Endothelial cell of coronary artery (primary cell): ENCODE measurements around the gene ZNF618. TPM values are rescaled to one million over a fixed set of nuclear protein-coding genes. Genes with fewer than 3 reads are reported as not detected.

Source experiments
- total RNA-seq: library from RNA; depleted of rRNA; stranded (reverse); fragments of >200 nt; gene quantifications from 2 replicates; pipeline ENCODE4 v1.2.3, GENCODE V29; 2014

Gene ZNF618, protein sequence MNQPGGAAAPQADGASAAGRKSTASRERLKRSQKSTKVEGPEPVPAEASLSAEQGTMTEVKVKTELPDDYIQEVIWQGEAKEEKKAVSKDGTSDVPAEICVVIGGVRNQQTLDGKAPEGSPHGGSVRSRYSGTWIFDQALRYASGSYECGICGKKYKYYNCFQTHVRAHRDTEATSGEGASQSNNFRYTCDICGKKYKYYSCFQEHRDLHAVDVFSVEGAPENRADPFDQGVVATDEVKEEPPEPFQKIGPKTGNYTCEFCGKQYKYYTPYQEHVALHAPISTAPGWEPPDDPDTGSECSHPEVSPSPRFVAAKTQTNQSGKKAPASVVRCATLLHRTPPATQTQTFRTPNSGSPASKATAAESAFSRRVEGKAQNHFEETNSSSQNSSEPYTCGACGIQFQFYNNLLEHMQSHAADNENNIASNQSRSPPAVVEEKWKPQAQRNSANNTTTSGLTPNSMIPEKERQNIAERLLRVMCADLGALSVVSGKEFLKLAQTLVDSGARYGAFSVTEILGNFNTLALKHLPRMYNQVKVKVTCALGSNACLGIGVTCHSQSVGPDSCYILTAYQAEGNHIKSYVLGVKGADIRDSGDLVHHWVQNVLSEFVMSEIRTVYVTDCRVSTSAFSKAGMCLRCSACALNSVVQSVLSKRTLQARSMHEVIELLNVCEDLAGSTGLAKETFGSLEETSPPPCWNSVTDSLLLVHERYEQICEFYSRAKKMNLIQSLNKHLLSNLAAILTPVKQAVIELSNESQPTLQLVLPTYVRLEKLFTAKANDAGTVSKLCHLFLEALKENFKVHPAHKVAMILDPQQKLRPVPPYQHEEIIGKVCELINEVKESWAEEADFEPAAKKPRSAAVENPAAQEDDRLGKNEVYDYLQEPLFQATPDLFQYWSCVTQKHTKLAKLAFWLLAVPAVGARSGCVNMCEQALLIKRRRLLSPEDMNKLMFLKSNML
- 9.7 and 12.9 TPM in 2 replicates for total RNA-seq

DNA sequence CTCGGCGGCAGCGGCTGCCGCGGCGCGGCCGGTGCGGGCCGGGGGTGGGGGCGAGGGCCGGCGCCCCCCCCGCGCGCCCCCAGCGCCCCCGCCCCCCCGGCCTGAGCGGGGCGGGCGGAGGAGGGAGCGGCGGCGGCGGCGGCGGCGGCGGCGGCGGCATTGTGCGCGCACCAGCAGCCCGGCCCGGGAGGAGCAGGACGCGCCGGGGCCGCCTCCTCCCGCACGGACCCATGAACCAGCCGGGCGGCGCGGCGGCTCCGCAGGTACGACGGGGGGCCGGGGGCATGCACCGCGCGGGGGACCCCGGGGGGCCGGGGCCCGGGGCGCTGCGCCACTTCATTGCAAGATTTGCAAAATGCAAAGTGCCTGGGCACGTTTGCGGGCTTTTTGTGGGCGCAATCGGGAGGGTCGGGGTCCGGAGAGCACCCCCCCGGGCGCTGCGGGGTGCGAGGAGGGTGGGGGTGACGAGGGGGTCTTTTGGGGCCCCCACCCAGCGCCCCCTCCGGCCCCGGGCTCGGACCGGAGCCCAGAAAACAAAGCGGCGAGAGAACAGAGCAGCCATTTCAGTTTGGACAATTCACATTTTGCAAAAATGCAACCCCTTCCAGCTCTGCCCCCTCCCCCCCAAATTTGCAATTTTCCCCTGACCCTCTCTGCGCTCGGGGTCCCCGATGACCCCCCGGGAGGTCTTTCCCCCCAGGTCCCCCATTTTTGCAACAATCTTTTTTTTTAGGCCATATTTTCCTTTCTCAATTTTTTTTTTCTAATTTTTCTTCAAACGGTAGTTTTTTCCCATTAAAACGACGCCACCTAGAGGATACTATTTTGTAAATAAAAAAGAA lies at the start of gene ZNF618:
Gene ZNF618, plus strand, starts transcription at position 159 of the 842 bp plus-strand sequence. Its CDS starts 72 bp downstream, at position 231.

DNA sequence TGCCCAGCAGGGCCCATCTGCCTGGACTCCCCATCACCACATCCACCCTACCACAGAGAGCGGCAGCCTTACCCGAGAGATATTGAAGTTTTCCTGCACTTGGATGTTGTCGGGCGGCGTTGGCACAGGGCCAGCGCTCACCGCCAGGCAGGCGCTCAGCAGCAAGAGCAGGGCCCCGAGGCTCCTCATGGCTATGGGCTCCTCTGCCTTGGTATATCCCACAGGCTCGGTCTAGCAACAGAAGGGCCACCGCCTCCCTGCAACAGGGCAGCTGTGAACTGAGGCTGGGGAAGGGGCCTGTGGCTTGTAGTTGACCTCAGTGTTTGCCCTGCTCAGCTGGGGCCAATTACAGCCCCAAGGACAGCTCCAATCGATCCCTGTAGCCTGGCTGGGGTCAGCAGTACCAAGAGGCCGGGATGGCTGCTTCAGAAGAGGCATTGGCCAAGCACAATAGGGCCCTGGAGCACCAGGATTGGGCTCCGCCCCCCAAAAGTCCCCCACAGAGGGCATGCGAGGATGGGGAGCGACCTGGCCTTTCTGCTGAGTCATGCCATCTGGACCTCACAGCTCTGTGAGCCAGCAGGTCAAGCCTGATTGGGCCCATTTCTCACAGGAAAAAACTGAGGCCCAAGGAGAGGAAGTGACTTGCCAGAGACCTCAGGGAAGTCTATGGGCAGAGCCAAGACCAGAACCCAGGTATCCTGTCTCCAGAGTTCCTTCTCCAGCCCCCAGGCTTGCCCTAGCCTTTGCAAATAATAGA lies 202.1 kb downstream of the ZNF618 start, which contains the start of gene AMBP:
Gene AMBP, minus strand, starts transcription at position 280 of the 760 bp plus-strand sequence. Its CDS starts 91 bp downstream, at position 189.

DNA sequence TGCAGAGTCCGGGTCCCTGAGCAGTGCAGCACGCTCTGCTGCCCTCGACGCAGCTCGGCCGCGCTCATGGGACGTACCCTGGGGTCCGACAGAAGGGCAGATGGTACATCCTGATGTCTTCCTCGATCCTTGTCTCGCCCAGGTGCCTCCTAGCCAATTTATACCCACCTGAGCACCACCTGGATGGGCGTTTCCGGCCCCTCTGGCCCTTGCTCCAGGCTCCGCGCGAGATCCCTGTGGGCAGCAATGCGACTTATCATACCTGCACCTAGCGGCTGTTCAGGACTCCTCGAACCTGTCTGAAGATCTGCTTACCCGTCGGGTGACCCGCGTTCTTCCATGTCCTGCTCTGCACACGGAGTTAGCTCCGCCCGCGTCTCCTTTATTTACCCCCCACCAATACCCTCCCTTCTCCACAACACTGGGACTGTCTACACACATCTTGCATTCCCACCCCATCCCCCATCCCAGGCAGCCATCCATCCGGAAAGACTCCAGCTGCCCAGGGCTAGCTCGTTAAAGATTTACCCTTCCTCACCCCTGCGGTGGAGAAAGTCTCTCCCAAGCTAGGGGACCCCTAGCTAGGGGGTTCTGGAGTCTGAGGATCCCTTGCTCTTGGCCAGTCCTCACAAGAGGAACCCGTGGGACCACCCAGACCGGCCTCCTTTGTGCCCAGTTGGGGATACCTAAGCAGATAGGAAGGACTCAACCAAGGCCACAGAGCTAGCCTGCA lies 223.0 kb downstream of the ZNF618 start, which contains the start of gene KIF12:
Gene KIF12, minus strand, starts transcription at position 357 of the 733 bp plus-strand sequence. Its CDS starts 16 bp downstream, at position 341.

Other genes starting within 250 kb of the ZNF618 start
- not detected in 2 replicates for gene AMBP, start 202.0 kb downstream of the ZNF618 start, total RNA-seq
- gene KIF12, start 223.0 kb downstream of the ZNF618 start, total RNA-seq: 0.18 TPM in 1 of 2 replicates, not detected in the other